ENCODE measurements around the gene TADA2B. TPM values are rescaled to one million over a fixed set of nuclear protein-coding genes. Genes with fewer than 3 reads are reported as not detected.
A peak's percentile ranks its signal among the peaks of the same experiment; 100 is the strongest.

TADA2B gene
- total and polyA plus RNA-seq, 12 donors: 15.4 to 40.8 (median 30.0) TPM

GRCh38 chr4:7068279-7068842 lies 25.2 kb downstream of the TADA2B start:
- intact Hi-C loops (cut with DNase I): loop anchor here in 7 of 10 donors (1.0 to 5.0 kb wide), 7 partner anchors 26 to 161 kb away; partner anchors contain the start of genes TBC1D14 (in 3 of the 7) and TADA2B (in 1 of the 7)
- DNase-seq (no peak), ATAC-seq (peak in 1 of 8 donors; percentile 9)
- no peaks in the 10 kb centered on the region for H3K9me3 ChIP-seq
- 0% methylated on average over 49 to 50 of the region's 50 CpGs for WGBS, 2 donors
- H3K4me1 ChIP-seq: peaks cover 7 to 42% (median 30%) of the 10 kb centered on the region in 9 donors
- no peaks in the 10 kb centered on the region for H3K27me3 ChIP-seq
- TF ChIP-seq, protein P1, sequence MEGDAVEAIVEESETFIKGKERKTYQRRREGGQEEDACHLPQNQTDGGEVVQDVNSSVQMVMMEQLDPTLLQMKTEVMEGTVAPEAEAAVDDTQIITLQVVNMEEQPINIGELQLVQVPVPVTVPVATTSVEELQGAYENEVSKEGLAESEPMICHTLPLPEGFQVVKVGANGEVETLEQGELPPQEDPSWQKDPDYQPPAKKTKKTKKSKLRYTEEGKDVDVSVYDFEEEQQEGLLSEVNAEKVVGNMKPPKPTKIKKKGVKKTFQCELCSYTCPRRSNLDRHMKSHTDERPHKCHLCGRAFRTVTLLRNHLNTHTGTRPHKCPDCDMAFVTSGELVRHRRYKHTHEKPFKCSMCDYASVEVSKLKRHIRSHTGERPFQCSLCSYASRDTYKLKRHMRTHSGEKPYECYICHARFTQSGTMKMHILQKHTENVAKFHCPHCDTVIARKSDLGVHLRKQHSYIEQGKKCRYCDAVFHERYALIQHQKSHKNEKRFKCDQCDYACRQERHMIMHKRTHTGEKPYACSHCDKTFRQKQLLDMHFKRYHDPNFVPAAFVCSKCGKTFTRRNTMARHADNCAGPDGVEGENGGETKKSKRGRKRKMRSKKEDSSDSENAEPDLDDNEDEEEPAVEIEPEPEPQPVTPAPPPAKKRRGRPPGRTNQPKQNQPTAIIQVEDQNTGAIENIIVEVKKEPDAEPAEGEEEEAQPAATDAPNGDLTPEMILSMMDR (IDR thresholded peaks at IDR 0.05): peak in 1 of 9 donors; percentile 5
- H3K4me3 ChIP-seq: peak overlapping the region; percentile 32 to 99 (median 85)
- H3K27ac ChIP-seq: peak overlapping the region; percentile 58 to 98 (median 90)
- peaks cover 0 to 25% (median 7%) of the 10 kb centered on the region in 9 donors for H3K36me3 ChIP-seq

- intact Hi-C loops (cut with DNase I): loop anchor here in 7 of 10 donors (1.0 to 5.0 kb wide), 7 partner anchors 26 to 162 kb away; partner anchors contain the start of genes TBC1D14 (in 3 of the 7) and TADA2B (in 1 of the 7)
- 9 to 12% methylated on average over 20 of the region's 20 CpGs for WGBS, 2 donors
- Histone ChIP-seq H3K36me3 (peaks cover 0 to 19% (median 2%) of the 10 kb centered on the region in 9 donors), H3K27ac (peak overlapping the region; percentile 58 to 98 (median 90)), H3K9me3 (no peaks in the 10 kb centered on the region), H3K27me3 (no peaks in the 10 kb centered on the region), H3K4me1 (peaks cover 7 to 42% (median 30%) of the 10 kb centered on the region in 9 donors), H3K4me3 (peak overlapping the region; percentile 32 to 99 (median 85))
- TF ChIP-seq, protein P1 (IDR thresholded peaks at IDR 0.05): no peak
- DNase-seq (no peak), ATAC-seq (no peak)
These were observed 25.7 kb downstream of the TADA2B start for GRCh38 chr4:7068883-7069282.

- Histone ChIP-seq H3K36me3 (peaks cover 0 to 3% (median 0%) of the 10 kb centered on the region in 9 donors), H3K27ac (no peak overlapping the region), H3K4me1 (peaks cover 7 to 35% (median 24%) of the 10 kb centered on the region in 9 donors), H3K9me3 (no peaks in the 10 kb centered on the region), H3K4me3 (no peak overlapping the region), H3K27me3 (no peaks in the 10 kb centered on the region)
- ATAC-seq (peak in 6 of 8 donors; percentile 12 to 28 (median 16)), DNase-seq (peak; percentile 71 to 82)
- intact Hi-C loops (cut with DNase I): loop anchor here (1.0 to 10.0 kb wide), 14 partner anchors 28 to 354 kb away; partner anchors contain the start of genes TBC1D14 (in 3 of the 10), BLOC1S4 (in 1 of the 10) and TADA2B (in 1 of the 10)
- WGBS, 2 donors: 36 to 41% methylated on average over 23 of the region's 23 CpGs
- TF ChIP-seq, protein P1 (IDR thresholded peaks at IDR 0.05): peak; percentile 97 to 99 (median 99)
These were observed 27.7 kb downstream of the TADA2B start for GRCh38 chr4:7070729-7071511.

DNA sequence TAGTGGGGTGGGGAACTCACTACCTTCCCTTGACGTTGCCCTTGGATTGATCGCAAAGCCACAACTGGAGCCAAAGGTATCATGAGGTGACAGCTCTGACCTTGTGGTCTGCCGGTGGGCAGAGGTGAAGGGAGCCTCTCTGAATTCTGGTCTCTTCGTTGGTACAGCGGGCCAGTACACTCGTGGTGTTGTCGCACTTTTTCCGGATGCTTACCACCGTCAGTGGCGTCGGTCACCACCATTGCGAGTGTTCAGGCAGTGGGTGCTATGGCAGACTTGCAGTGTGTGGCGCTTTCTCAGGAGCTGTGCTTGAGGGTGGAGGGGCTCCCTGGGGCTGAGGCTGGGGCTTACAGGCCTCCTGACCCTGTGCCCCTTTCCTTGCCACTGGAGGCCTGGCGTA lies 29.9 kb downstream of the TADA2B start:
- TF ChIP-seq, protein P1 (IDR thresholded peaks at IDR 0.05): no peak
- ATAC-seq: no peak
- no peak for DNase-seq
- H3K9me3 ChIP-seq: no peaks in the 10 kb centered on the region
- H3K36me3 ChIP-seq: no peaks in the 10 kb centered on the region
- no peak overlapping the region for H3K4me3 ChIP-seq
- 89 to 92% methylated on average over 14 of the region's 14 CpGs for WGBS, 2 donors
- intact Hi-C loops (cut with DNase I): loop anchor here in 9 of 10 donors (5.0 to 10.0 kb wide), 10 partner anchors 86 to 356 kb away; partner anchors contain the start of genes TBC1D14 (in 3 of the 9) and BLOC1S4 (in 1 of the 9)
- peaks cover 5 to 20% (median 9%) of the 10 kb centered on the region in 9 donors for H3K4me1 ChIP-seq
- no peaks in the 10 kb centered on the region for H3K27me3 ChIP-seq
- H3K27ac ChIP-seq: no peak overlapping the region

All from heart right ventricle (tissue), 16 donors.